ENCODE measurements around the gene PTPRD. TPM values are rescaled to one million over a fixed set of nuclear protein-coding genes. Genes with fewer than 3 reads are reported as not detected.

Gene PTPRD
- total RNA-seq, 1 experiment from 2014 or later = not detected

GRCh38 chr9:9817176-9817575 lies 795.6 kb downstream of the PTPRD start:
- DNase-seq (ENCODE audit: low read depth, low spot score) (no peak), ATAC-seq (no peak)
- BruUV-seq (replicated peaks) = no TSS peak
- no peaks in the 10 kb centered on the region for H3K9me3 ChIP-seq (ENCODE audit: control insufficient read depth, insufficient read depth, low read depth, low read length)
- no peak for TF ChIP-seq CTCF (IDR thresholded peaks at IDR 0.05)
- TF ChIP-seq, protein P1, sequence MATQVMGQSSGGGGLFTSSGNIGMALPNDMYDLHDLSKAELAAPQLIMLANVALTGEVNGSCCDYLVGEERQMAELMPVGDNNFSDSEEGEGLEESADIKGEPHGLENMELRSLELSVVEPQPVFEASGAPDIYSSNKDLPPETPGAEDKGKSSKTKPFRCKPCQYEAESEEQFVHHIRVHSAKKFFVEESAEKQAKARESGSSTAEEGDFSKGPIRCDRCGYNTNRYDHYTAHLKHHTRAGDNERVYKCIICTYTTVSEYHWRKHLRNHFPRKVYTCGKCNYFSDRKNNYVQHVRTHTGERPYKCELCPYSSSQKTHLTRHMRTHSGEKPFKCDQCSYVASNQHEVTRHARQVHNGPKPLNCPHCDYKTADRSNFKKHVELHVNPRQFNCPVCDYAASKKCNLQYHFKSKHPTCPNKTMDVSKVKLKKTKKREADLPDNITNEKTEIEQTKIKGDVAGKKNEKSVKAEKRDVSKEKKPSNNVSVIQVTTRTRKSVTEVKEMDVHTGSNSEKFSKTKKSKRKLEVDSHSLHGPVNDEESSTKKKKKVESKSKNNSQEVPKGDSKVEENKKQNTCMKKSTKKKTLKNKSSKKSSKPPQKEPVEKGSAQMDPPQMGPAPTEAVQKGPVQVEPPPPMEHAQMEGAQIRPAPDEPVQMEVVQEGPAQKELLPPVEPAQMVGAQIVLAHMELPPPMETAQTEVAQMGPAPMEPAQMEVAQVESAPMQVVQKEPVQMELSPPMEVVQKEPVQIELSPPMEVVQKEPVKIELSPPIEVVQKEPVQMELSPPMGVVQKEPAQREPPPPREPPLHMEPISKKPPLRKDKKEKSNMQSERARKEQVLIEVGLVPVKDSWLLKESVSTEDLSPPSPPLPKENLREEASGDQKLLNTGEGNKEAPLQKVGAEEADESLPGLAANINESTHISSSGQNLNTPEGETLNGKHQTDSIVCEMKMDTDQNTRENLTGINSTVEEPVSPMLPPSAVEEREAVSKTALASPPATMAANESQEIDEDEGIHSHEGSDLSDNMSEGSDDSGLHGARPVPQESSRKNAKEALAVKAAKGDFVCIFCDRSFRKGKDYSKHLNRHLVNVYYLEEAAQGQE (IDR thresholded peaks at IDR 0.05; ENCODE audit: insufficient read depth in 1 of 2, low read depth in 2 of 2, low read length in 1 of 2) = no peak
- no peak for TF ChIP-seq POLR2AphosphoS5 (IDR thresholded peaks at IDR 0.05; ENCODE audit: low read depth, low read length)
- TF ChIP-seq TCF7L2 (IDR thresholded peaks at IDR 0.05; ENCODE audit: low read depth, low read length) = no peak
- no peaks in the 10 kb centered on the region for H3K27me3 ChIP-seq (ENCODE audit: control insufficient read depth, insufficient read depth, low read length)
- no peaks in the 10 kb centered on the region for H3K36me3 ChIP-seq (ENCODE audit: control insufficient read depth, insufficient read depth, low read length)
- CTCF ChIA-PET = no interaction called here
- intact Hi-C loops (cut with micrococcal nuclease; ENCODE audit: unreplicated experiment) (no loop called here), in situ Hi-C loops (cut with HindIII; ENCODE audit: low pct_unique_long_range_greater_than_20kb, low sequenced_read_pairs) (no loop called here)
- POLR2A ChIA-PET = no interaction called here
- no peak overlapping the region for H3K27ac ChIP-seq (ENCODE audit: low read length)
- H3K4me3 ChIP-seq (ENCODE audit: low read depth in 2 of 2, low read length in 2 of 2) = no peak overlapping the region
- H3K4me1 ChIP-seq (ENCODE audit: control insufficient read depth, insufficient read depth, low read length) = no peaks in the 10 kb centered on the region

GRCh38 chr9:9804109-9804508 lies 808.7 kb downstream of the PTPRD start:
- POLR2A ChIA-PET = no interaction called here
- DNase-seq (ENCODE audit: low read depth, low spot score) (no peak), ATAC-seq (no peak)
- TF ChIP-seq TCF7L2 (IDR thresholded peaks at IDR 0.05; ENCODE audit: low read depth, low read length) = no peak
- TF ChIP-seq, protein P1 (IDR thresholded peaks at IDR 0.05; ENCODE audit: insufficient read depth in 1 of 2, low read depth in 2 of 2, low read length in 1 of 2) = no peak
- no peak for TF ChIP-seq POLR2AphosphoS5 (IDR thresholded peaks at IDR 0.05; ENCODE audit: low read depth, low read length)
- no peak for TF ChIP-seq SIN3A (IDR thresholded peaks at IDR 0.05; ENCODE audit: borderline replicate concordance, insufficient read depth, low read depth, low read length)
- no peak for TF ChIP-seq CTCF (IDR thresholded peaks at IDR 0.05)
- no peaks in the 10 kb centered on the region for H3K27me3 ChIP-seq (ENCODE audit: control insufficient read depth, insufficient read depth, low read length)
- no peak overlapping the region for H3K27ac ChIP-seq (ENCODE audit: low read length)
- no peaks in the 10 kb centered on the region for H3K36me3 ChIP-seq (ENCODE audit: control insufficient read depth, insufficient read depth, low read length)
- in situ Hi-C loops (cut with HindIII; ENCODE audit: low pct_unique_long_range_greater_than_20kb, low sequenced_read_pairs) (no loop called here), intact Hi-C loops (cut with micrococcal nuclease; ENCODE audit: unreplicated experiment) (no loop called here)
- no peaks in the 10 kb centered on the region for H3K4me1 ChIP-seq (ENCODE audit: control insufficient read depth, insufficient read depth, low read length)
- H3K4me3 ChIP-seq (ENCODE audit: low read depth in 2 of 2, low read length in 2 of 2) = no peak overlapping the region
- CTCF ChIA-PET = no interaction called here
- BruUV-seq (replicated peaks) = no TSS peak
- no peaks in the 10 kb centered on the region for H3K9me3 ChIP-seq (ENCODE audit: control insufficient read depth, insufficient read depth, low read depth, low read length)
